ENCODE data around the gene LCN2.
"Not testable (repeated sequence)": the region's sequence is repeated elsewhere in the genome, so short reads cannot be mapped to it uniquely, and the experiment has no call there.

Gene LCN2

DNA sequence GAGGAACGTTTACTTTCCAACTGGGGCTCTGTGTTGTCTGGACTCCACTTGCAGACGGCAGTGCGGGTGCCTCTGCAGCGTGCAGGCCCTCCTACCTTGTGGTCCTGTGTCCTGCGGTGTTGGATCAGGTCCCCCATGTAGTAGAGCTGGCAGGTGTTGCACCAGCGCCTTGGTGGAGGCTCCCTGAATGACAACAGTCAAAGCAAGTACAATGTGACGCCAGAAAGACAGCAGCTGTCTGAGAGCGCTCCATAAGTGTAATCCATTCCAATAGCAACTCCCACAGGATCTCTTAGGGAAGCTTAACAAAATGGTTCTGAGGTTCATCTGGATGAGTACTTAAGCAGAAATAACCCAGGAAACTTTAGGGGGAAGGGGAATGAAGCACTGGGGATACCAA lies 20.7 kb downstream of the LCN2 start:
- DNase-seq, result no peak

DNA sequence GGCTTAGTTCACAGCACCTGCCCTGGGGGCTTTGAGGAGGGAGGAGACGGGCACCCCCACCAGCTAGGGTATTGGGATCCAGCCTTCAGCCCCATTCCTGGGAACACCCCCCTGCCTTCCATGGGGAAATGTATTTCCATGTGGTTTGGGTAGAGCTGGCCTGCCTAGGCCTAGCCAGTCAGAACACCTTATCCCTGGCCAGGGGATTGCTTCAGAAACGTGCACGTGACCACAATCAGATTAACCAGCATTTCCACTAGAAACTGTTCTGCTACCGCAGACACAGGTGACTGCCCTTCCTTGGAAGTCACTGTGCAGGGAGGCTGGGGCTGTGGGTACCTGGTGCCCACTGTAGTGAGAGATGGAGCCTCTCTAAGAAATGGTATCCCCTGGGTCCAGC lies 24.8 kb downstream of the LCN2 start:
- no peak for DNase-seq

- DNase-seq, result no peak
Observed at GRCh38 chr9:128175102-128175563, 25.9 kb downstream of the LCN2 start.

DNA sequence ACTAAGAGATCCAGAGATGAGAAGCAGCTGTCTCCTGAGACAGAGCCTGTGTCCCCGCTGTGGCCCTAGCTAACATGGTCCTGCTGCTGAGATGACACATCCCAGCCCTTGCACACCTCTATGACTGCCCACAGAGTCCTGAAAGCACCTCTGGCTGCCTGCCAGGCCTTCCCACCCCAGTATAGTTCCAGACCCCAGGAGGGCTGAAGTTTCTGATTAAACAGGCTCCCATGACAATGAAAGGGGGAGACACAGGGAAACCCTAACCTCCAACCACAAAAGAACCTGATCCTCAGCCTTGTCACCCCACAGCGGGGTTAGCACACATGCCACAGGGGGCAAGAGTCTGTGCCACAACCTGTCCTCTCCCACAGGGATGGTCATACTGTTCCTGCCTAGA lies 26.5 kb downstream of the LCN2 start:
- DNase-seq, result no peak

GRCh38 chr9:128178806-128179431 lies 29.7 kb downstream of the LCN2 start:
- DNase-seq, result no peak

DNA sequence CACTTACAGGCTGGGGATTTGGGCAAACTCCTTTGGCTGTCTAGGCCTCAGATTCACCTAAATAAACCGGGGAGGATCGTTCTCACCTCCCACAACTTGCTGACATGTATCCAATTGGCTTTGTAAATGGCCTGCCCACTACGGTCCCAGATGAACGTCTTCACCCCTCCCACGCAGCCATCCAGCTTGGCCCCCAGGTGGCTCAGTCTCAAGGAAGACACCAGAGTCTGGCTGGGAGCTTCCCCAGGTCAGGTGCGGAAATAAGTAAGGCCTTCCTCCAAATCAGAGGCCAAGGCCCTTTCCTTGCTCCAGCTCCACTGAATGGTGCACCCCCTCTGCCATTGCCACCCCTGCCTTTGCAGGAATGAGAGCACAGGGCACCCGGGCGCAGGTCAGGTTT lies 30.7 kb downstream of the LCN2 start:
- no peak for DNase-seq

GRCh38 chr9:128180447-128180846 lies 31.2 kb downstream of the LCN2 start:
- DNase-seq, result no peak

DNA sequence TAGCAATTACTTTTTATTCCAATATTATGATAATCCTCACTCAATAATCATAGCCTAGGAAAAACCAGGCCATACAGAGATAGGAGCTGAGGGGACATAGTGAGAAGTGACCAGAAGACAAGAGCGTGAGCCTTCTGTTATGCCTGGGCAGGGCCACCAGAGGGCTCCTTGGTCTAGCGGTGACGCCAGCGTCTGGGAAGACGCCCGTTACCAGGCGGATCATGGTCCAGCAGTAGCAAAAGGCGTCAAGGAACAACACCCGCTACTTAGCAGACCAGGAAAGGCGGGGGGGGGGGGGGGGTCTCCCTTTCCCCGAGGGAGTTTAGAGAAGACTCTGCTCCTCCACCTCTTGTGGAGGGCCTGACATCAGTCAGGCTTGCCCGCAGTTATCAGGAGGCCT lies 32.2 kb downstream of the LCN2 start:
- not testable (repeated sequence) for DNase-seq

DNA sequence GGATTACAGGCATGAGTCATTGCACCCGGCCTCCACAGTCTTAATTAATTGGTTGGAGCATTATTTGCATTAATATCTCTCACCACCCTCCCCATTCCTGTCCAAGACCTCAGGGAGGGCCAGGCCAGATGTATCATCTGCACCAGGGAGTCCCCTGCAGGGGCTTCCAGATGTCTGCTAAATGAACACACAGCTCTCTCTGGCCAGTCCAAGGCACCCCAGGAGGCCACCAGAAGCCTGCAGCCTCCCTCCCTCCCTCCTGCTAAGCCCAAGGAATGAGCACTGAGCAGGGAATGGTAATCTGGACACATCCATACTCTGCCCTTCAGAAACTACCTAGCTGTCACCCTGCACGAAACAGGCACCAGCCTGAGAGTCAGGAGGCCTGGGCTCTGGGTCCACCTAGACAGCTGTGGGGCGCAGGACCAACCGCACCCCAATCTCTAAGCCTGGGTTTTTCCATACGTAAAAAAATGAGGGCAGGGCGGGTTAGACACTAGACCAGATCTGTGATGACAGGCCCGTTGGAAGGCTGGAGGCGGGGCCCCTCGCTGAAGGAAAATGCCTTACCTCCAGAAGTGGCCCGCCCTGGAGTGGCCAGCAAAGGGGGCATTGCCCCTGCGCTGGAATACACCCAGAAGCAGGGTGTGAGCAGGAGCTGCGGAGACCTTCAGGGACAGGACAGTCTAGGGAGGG lies 33.8 kb downstream of the LCN2 start:
- DNase-seq, result no peak

GRCh38 chr9:128185979-128186965 lies 37.0 kb downstream of the LCN2 start:
- no peak for DNase-seq

DNA sequence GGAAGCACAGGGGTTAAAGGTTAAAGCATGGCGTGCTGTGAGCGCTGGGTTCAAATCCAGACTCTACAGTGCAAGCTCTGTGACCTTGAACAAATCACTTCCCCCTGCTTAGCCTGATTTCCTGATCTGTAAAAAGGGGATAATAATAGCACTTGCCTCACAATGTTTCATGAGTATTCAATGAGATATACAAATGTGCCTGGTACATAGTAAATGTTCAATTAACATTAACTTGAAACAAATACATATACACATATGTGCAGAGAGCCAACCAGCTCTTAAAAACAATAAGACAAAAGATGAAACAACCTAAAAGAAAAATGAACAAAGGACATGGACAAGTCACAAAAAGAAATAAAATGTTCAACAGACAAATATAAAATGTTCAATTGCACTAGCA lies 38.1 kb downstream of the LCN2 start:
- DNase-seq, result no peak

DNA sequence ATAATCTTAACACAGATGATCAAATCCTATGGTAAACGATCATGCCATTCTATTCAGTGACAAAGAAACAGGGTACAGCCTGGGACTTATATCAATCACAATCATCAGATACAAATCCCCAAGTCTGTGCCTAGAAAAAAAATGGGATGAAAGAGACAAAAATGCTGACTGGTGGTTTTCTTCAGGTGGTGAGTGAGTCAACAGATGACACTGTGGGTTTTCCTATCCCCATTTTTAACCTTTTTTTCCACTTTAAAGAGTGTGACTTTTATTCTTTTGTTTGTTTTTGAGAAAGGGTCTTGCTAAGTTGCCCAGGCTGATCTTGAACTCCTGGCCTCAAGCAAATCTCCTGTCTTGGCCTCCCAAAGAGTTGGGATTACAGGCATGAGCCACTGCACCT lies 39.0 kb downstream of the LCN2 start:
- no peak for DNase-seq

DNA sequence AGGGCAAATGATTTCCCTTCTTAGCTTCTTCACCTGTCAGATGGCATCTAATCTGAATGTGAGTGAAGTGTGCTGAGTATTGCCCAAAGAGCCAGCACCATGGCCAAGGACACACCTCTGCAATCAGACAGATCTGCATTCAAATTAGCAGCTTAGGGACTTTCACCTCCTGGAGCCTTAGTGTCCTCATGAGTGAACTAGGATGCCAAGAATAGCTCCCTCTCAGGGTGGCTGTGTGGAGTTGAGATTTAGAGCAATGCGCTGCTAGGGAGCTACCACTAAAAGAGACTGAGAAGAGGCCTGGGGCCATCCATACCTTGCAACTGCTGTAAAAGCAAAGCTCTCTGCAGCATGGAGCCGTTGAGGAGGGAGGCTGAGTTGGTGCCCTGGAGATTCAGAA lies 40.8 kb downstream of the LCN2 start:
- DNase-seq, result no peak

DNA sequence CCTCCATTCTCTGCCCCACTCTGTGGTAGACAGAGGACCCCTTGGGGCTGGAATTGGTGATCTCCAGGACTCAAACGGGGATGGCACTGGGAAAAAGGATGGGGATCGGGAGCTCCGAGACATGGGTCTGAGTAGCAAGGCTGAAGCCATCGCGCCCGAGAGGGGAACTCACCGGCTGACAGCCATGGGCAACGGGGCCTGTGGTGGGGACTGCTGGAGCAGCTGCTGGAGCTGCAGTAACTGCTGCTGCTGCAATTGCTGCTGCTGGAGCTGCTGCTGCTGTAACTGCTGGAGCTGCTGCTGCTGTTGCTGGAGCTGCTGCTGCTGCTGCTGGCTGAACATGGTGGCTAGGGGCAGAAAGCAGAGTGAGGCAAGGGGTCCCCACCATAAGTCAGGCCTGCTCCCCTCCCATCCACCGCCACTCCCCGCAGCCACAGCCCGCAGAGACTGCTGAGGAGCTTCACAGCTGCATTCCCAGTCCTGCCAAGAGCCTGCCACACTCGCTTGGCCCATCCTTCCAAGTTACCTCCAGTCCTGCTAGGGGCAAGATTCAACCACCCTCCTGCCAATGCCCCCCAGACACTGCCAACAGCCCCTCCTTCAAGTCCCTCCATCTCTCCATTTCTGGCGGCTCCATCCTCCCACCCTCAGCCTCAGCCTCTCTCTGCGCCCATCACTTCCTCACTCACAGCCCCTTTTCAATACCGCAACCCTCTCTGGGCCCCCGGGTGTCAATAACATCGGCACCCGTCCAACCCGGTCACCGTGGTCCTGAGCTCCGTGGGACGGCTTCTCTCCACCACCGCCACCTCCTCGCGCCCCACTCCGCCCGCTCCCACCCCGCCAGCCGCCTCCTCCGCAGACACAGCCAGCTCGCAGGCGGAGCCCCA lies 41.5 kb downstream of the LCN2 start:
- no peak for DNase-seq

DNA sequence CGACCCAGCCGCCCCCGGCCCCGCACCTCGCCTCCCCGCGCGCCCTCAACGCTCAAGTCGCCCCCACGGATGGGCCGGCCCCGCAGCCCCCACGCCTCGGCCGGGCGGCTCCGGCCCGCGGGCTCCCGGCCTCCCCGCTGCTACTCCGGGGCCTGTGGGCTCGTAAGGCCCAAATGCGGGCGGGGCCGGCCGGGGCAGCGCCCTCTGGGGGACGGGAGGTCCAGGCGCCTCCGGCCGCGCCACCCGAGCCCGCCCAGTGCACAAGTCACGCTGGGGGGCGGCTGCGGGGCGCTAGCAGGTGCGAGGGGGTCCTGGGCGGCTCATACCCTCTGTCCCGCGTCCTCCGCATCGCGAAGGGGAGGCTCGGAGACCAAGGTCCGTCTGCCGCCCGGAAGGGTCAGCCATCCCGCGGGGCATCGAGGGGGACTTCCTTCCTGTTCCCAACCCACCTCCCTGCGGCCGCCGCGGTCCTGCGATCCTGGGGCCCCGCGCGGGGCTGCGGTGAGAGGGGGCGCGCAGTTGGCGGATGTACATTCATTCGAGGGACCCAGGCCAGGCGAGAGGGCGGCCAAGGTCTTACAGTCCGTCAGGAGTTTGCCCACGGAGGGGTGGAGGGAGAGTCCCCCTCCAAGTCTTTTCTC lies 42.3 kb downstream of the LCN2 start, which contains the start of gene CIZ1:
TSS of gene CIZ1 (minus strand) at position 167 of the 641 bp plus-strand sequence. CDS start 715 bp downstream, outside the sequence.
- DNase-seq, result peak; percentile 78

DNA sequence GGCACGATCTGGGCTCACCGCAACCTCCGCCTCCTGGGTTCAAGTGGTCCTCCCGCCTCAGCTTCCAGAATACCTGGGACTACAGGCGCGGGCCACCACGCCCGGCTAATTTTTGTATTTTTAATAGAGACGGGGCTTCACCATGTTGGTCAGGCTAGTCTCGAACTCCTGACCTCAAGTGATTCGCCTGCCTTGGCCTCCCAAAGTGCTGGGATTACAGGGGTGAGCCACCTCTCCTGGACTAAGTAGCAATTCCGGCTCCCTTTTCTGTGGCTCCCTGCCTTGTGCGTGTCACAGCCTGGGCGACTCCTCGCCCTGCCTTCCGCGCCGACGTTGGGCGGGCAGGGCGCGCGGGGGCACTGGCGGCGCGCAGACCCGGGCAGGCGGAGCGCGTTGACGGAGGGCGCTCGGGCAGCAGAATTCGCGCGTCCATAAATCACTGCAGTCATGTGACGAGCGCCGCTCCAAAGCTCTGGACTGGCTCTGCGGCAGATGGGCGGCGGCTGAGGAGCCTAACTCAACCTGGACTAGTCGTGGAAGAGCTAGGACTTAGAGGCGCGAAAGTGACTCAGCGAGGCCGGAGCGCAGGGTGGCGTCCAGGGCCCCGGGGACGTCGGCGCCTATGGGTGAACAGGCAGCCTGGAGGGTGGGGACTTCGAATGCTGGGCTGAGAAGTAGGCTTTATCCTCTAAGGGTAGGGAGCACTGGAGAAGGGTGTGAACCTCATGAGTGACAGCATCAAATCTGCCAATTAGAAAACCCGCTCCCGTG lies 43.5 kb downstream of the LCN2 start:
- DNase-seq, result peak; percentile 56

- DNase-seq, result no peak
Observed at GRCh38 chr9:128193469-128194096, 44.3 kb downstream of the LCN2 start.

- DNase-seq, result no peak
Observed at GRCh38 chr9:128201441-128202369, 52.5 kb downstream of the LCN2 start.

DNA sequence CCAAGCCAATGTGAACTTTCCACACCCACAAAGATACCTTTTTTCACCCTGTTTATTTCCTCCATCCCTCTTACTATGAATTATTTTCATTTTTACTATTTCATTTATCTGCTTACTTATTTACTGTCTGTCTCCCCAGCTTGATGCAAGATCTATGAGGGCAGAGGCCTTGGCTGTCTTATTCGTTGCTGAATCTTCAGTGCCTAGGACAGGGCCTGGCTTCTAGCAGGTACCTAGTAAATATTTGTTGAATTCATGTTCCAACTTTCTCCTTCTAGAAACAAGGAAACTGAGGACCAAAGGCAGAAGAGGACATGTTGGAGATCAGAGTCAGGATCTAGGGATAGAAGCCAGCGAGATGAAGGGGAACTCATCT lies 53.4 kb downstream of the LCN2 start:
- DNase-seq, result no peak
